K562 (cell line): ENCODE results near the gene ARHGEF40. TPM values are rescaled to one million over a fixed set of nuclear protein-coding genes. Genes with fewer than 3 reads are reported as not detected.
A peak's percentile ranks its signal among the peaks of the same experiment; 100 is the strongest.

Experiments
- ETV1 ChIP-seq: fragments of 450-650 bp; conservative IDR thresholded peaks from 2 replicates; pipeline ENCODE4 v1.6.1; 2016; ENCODE audit warnings: missing genetic modification characterization, control low read depth, low read depth, missing compliant biosample characterization
- FOSL1 ChIP-seq: fragments of 200-800 bp; sonication (Bioruptor generic); conservative IDR thresholded peaks from 2 replicates; pipeline ENCODE4 v1.6.1; 2016; ENCODE audit warnings: missing genetic modification characterization, missing compliant biosample characterization
- KAT7 ChIP-seq: sonication (generic); formaldehyde crosslinking; IDR thresholded peaks from 2 replicates; pipeline ENCODE4 v1.8.0; 2022; ENCODE audit warnings: missing genetic modification reagents, mild to moderate bottlenecking, borderline replicate concordance
- XRCC3 ChIP-seq: fragments of 450-650 bp; IDR thresholded peaks from 2 replicates; pipeline ENCODE4 v1.6.1; 2017; ENCODE audit warnings: mild to moderate bottlenecking, moderate library complexity
- XRCC5 ChIP-seq: fragments of 200-400 bp; formaldehyde crosslinking; IDR thresholded peaks from 2 replicates; pipeline ENCODE4 v1.6.1; 2017; ENCODE audit warnings: low read depth, mild to moderate bottlenecking, low read length
- ZFP36 ChIP-seq: fragments of 150-350 bp; IDR thresholded peaks from 2 replicates; pipeline ENCODE4 v1.6.1; 2018; ENCODE audit warnings: low read length, low read depth; ENCODE audit not compliant: partially characterized antibody
- ZNF263 ChIP-seq: sonication (generic); formaldehyde crosslinking; IDR thresholded peaks from 2 replicates; pipeline ENCODE4 v1.8.0; 2022; ENCODE audit warnings: mild to moderate bottlenecking, missing genetic modification reagents, borderline replicate concordance
- polyA plus RNA-seq, 8 experiments: library from polyadenylated mRNA; depleted of rRNA in 4 of 8; stranded (reverse) in 5 of 8; unstranded in 3 of 8; fragments of >200 nt; fragmentation: Nextera tagmentation in 2 of 8; fragmentation: Illumina TruSeq in 1 of 8; extraction: Ambion mirVana in 2 of 8; extraction: Trizol in 1 of 8; gene quantifications; 2 replicates each; pipeline versions ENCODE4 v1.2.1 to v1.2.3, GENCODE V29; 2011 to 2014; ENCODE audit warnings: inconsistent platforms in 1 of 8, missing spikeins in 1 of 8
- total RNA-seq, 7 experiments: library from RNA; depleted of rRNA in 6 of 7; stranded (reverse); fragments of >200 nt in 6 of 7; fragmentation: Illumina TruSeq in 2 of 7; extraction: Trizol in 2 of 7; gene quantifications; 2 replicates each; pipeline versions ENCODE4 v1.2.1 to v1.2.3, GENCODE V29; 2011 to 2021; ENCODE audit warnings: low replicate concordance in 1 of 7
- TF ChIP-seq, protein P1 (sequence below): fragments of 150-350 bp; conservative IDR thresholded peaks from 2 replicates; pipeline ENCODE4 v1.6.1; 2014; ENCODE audit warnings: low read length
- TF ChIP-seq, protein P2 (sequence below): fragments of 200-800 bp; sonication (Bioruptor generic); IDR thresholded peaks from 2 replicates; pipeline ENCODE4 v1.6.1; 2017; ENCODE audit warnings: missing genetic modification characterization, missing compliant biosample characterization
- TF ChIP-seq, protein P3 (sequence below): sonication (generic); formaldehyde crosslinking; IDR thresholded peaks from 2 replicates; pipeline ENCODE4 v1.8.0; 2022; ENCODE audit warnings: mild to moderate bottlenecking, missing genetic modification reagents
- TF ChIP-seq, protein P4 (sequence below): sonication (generic); formaldehyde crosslinking; IDR thresholded peaks from 2 replicates; pipeline ENCODE4 v1.8.0; 2022; ENCODE audit warnings: missing genetic modification reagents, mild to moderate bottlenecking, moderate library complexity, borderline replicate concordance
- TF ChIP-seq, protein P5 (sequence below): fragments of 450-650 bp; formaldehyde crosslinking; IDR thresholded peaks from 2 replicates; pipeline ENCODE4 v1.4.0; 2020; ENCODE audit warnings: mild to moderate bottlenecking, moderate library complexity
- TF ChIP-seq, protein P6 (sequence below): fragments of 450-650 bp; IDR thresholded peaks from 2 replicates; pipeline ENCODE4 v1.6.1; 2017; ENCODE audit warnings: antibody characterized with exemption, mild to moderate bottlenecking
- TF ChIP-seq, protein P7 (sequence below): fragments of 450-650 bp; IDR thresholded peaks from 2 replicates; pipeline ENCODE4 v1.6.1; 2016

Gene ARHGEF40
- total and polyA plus RNA-seq, 9 of the 15 experiments (the other 6 are each of a cell fraction or from before 2014, with no cell fraction given) = 0.42 to 6.3 (median 3.8) TPM

DNA sequence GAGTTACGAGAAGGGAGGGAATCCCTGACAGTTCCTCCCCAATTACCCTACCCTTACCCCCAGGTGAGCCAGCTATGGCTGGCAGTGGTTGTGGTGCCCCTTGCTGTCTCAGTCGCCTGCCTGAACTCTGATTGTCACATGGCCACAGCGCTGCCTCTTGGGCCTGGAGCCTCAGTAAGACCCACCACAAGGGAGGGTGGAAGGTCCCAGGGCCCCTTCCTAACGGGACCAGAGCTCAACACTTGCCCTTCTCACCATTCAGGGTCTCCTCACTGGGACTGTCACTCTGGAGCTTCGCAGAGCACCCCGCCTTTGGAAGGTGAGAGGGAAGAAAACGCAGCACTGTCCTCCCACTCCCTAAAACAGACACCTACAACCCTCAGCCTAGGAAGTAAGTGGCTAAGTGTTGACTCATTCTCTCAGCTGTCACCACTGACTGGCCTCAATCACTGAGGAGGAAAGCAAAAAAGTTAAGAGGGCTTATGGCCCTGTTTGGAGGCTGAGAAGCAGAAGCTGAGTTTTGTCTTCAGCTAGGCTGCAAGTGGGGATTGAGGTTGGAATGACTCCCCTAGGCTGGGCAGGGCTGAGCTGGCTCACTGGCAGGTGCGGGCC lies 31.8 kb downstream of the ARHGEF40 start (continued):
- TF ChIP-seq, protein P1, sequence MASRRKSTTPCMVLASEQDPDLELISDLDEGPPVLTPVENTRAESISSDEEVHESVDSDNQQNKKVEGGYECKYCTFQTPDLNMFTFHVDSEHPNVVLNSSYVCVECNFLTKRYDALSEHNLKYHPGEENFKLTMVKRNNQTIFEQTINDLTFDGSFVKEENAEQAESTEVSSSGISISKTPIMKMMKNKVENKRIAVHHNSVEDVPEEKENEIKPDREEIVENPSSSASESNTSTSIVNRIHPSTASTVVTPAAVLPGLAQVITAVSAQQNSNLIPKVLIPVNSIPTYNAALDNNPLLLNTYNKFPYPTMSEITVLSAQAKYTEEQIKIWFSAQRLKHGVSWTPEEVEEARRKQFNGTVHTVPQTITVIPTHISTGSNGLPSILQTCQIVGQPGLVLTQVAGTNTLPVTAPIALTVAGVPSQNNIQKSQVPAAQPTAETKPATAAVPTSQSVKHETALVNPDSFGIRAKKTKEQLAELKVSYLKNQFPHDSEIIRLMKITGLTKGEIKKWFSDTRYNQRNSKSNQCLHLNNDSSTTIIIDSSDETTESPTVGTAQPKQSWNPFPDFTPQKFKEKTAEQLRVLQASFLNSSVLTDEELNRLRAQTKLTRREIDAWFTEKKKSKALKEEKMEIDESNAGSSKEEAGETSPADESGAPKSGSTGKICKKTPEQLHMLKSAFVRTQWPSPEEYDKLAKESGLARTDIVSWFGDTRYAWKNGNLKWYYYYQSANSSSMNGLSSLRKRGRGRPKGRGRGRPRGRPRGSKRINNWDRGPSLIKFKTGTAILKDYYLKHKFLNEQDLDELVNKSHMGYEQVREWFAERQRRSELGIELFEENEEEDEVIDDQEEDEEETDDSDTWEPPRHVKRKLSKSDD = no peak
- TF ChIP-seq XRCC3 = no peak
- TF ChIP-seq, protein P2, sequence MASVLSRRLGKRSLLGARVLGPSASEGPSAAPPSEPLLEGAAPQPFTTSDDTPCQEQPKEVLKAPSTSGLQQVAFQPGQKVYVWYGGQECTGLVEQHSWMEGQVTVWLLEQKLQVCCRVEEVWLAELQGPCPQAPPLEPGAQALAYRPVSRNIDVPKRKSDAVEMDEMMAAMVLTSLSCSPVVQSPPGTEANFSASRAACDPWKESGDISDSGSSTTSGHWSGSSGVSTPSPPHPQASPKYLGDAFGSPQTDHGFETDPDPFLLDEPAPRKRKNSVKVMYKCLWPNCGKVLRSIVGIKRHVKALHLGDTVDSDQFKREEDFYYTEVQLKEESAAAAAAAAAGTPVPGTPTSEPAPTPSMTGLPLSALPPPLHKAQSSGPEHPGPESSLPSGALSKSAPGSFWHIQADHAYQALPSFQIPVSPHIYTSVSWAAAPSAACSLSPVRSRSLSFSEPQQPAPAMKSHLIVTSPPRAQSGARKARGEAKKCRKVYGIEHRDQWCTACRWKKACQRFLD (CRISPR knock-in tag) = no peak
- TF ChIP-seq XRCC5 = no peak
- TF ChIP-seq, protein P3, sequence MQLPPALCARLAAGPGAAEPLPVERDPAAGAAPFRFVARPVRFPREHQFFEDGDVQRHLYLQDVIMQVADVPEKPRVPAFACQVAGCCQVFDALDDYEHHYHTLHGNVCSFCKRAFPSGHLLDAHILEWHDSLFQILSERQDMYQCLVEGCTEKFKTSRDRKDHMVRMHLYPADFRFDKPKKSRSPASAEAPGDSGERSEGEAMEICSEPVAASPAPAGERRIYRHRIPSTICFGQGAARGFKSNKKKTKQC (CRISPR knock-in tag) = no peak
- no peak for TF ChIP-seq KAT7 (CRISPR knock-in tag)
- no peak for TF ChIP-seq ZFP36
- TF ChIP-seq FOSL1 (tag) = peak; percentile 43
- TF ChIP-seq, protein P4, sequence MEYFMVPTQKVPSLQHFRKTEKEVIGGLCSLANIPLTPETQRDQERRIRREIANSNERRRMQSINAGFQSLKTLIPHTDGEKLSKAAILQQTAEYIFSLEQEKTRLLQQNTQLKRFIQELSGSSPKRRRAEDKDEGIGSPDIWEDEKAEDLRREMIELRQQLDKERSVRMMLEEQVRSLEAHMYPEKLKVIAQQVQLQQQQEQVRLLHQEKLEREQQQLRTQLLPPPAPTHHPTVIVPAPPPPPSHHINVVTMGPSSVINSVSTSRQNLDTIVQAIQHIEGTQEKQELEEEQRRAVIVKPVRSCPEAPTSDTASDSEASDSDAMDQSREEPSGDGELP = peak; percentile 75
- TF ChIP-seq, protein P5, sequence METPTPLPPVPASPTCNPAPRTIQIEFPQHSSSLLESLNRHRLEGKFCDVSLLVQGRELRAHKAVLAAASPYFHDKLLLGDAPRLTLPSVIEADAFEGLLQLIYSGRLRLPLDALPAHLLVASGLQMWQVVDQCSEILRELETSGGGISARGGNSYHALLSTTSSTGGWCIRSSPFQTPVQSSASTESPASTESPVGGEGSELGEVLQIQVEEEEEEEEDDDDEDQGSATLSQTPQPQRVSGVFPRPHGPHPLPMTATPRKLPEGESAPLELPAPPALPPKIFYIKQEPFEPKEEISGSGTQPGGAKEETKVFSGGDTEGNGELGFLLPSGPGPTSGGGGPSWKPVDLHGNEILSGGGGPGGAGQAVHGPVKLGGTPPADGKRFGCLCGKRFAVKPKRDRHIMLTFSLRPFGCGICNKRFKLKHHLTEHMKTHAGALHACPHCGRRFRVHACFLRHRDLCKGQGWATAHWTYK (CRISPR knock-in tag) = no peak
- no peak for TF ChIP-seq ZNF263 (CRISPR knock-in tag)
- TF ChIP-seq, protein P6, sequence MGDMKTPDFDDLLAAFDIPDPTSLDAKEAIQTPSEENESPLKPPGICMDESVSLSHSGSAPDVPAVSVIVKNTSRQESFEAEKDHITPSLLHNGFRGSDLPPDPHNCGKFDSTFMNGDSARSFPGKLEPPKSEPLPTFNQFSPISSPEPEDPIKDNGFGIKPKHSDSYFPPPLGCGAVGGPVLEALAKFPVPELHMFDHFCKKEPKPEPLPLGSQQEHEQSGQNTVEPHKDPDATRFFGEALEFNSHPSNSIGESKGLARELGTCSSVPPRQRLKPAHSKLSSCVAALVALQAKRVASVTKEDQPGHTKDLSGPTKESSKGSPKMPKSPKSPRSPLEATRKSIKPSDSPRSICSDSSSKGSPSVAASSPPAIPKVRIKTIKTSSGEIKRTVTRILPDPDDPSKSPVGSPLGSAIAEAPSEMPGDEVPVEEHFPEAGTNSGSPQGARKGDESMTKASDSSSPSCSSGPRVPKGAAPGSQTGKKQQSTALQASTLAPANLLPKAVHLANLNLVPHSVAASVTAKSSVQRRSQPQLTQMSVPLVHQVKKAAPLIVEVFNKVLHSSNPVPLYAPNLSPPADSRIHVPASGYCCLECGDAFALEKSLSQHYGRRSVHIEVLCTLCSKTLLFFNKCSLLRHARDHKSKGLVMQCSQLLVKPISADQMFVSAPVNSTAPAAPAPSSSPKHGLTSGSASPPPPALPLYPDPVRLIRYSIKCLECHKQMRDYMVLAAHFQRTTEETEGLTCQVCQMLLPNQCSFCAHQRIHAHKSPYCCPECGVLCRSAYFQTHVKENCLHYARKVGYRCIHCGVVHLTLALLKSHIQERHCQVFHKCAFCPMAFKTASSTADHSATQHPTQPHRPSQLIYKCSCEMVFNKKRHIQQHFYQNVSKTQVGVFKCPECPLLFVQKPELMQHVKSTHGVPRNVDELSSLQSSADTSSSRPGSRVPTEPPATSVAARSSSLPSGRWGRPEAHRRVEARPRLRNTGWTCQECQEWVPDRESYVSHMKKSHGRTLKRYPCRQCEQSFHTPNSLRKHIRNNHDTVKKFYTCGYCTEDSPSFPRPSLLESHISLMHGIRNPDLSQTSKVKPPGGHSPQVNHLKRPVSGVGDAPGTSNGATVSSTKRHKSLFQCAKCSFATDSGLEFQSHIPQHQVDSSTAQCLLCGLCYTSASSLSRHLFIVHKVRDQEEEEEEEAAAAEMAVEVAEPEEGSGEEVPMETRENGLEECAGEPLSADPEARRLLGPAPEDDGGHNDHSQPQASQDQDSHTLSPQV = no peak
- no peak for TF ChIP-seq ETV1
- TF ChIP-seq, protein P7, sequence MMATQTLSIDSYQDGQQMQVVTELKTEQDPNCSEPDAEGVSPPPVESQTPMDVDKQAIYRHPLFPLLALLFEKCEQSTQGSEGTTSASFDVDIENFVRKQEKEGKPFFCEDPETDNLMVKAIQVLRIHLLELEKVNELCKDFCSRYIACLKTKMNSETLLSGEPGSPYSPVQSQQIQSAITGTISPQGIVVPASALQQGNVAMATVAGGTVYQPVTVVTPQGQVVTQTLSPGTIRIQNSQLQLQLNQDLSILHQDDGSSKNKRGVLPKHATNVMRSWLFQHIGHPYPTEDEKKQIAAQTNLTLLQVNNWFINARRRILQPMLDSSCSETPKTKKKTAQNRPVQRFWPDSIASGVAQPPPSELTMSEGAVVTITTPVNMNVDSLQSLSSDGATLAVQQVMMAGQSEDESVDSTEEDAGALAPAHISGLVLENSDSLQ = peak; percentile 62
